Right hindlimb (tissue), 1 donor: ENCODE data around the gene ADM2.

Experiments used
- DNase-seq: peaks from one replicate; pipeline ENCODE4 v3.0.0-alpha.2; 2018

The ADM2 gene

GRCh38 chr22:50445880-50446707, 35.2 kb upstream of the ADM2 start:
- DNase-seq = no peak

GRCh38 chr22:50446708-50447575, 34.4 kb upstream of the ADM2 start:
- no peak for DNase-seq

GRCh38 chr22:50447576-50448551, 33.5 kb upstream of the ADM2 start:
- no peak for DNase-seq

GRCh38 chr22:50452649-50453048, 28.7 kb upstream of the ADM2 start:
- DNase-seq = no peak

- DNase-seq = no peak
Measured at GRCh38 chr22:50454556-50455075, 26.7 kb upstream of the ADM2 start.

GRCh38 chr22:50455201-50455600, 26.1 kb upstream of the ADM2 start:
- no peak for DNase-seq

GRCh38 chr22:50456026-50456425, 25.3 kb upstream of the ADM2 start:
- DNase-seq = no peak

GRCh38 chr22:50456466-50457234, 24.7 kb upstream of the ADM2 start:
- no peak for DNase-seq

GRCh38 chr22:50459016-50459415, 22.3 kb upstream of the ADM2 start:
- DNase-seq = no peak

- DNase-seq = no peak
Measured at GRCh38 chr22:50459496-50460140, 21.7 kb upstream of the ADM2 start.

- no peak for DNase-seq
Measured at GRCh38 chr22:50460938-50461337, 20.4 kb upstream of the ADM2 start.

- DNase-seq = no peak
Measured at GRCh38 chr22:50461536-50461935, 19.8 kb upstream of the ADM2 start.

GRCh38 chr22:50461979-50462540, 19.3 kb upstream of the ADM2 start:
- no peak for DNase-seq

- no peak for DNase-seq
Measured at GRCh38 chr22:50463188-50463900, 18.0 kb upstream of the ADM2 start.

- no peak for DNase-seq
Measured at GRCh38 chr22:50464451-50464850, 16.9 kb upstream of the ADM2 start.

GRCh38 chr22:50465066-50465930, 16.0 kb upstream of the ADM2 start:
- DNase-seq = no peak

GRCh38 chr22:50467341-50467740, 14.0 kb upstream of the ADM2 start:
- no peak for DNase-seq

GRCh38 chr22:50467773-50468440, 13.4 kb upstream of the ADM2 start:
- no peak for DNase-seq

GRCh38 chr22:50468626-50469025, 12.7 kb upstream of the ADM2 start:
- no peak for DNase-seq
